Measurements from ENCODE around the gene ABI3BP.

DNA sequence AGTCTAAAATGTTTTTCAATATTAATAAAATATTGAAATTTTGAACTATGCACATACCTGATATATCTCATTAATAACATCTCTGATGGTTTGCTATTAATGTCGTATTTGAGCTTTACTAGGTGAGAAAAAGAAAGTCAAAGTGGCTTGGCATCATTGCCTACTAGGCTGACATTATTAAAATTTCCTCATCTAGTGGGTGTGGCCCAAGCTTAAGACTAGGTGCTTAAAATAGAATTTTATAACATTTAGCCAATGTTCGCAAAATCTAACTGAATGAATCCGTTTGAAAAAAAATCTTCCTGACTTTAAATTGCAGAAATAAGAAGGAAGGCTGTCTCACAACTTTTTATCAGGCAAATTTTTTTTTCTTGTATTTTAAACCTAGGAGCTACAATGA lies 46.1 kb downstream of the ABI3BP start:
- TF ChIP-seq, protein P1, sequence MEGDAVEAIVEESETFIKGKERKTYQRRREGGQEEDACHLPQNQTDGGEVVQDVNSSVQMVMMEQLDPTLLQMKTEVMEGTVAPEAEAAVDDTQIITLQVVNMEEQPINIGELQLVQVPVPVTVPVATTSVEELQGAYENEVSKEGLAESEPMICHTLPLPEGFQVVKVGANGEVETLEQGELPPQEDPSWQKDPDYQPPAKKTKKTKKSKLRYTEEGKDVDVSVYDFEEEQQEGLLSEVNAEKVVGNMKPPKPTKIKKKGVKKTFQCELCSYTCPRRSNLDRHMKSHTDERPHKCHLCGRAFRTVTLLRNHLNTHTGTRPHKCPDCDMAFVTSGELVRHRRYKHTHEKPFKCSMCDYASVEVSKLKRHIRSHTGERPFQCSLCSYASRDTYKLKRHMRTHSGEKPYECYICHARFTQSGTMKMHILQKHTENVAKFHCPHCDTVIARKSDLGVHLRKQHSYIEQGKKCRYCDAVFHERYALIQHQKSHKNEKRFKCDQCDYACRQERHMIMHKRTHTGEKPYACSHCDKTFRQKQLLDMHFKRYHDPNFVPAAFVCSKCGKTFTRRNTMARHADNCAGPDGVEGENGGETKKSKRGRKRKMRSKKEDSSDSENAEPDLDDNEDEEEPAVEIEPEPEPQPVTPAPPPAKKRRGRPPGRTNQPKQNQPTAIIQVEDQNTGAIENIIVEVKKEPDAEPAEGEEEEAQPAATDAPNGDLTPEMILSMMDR (IDR thresholded peaks at IDR 0.05), result no peak
- no peak for TF ChIP-seq POLR2AphosphoS5 (IDR thresholded peaks at IDR 0.05; ENCODE audit: insufficient read depth in 1 of 2, low read depth in 1 of 2)

Measured in vagina (tissue), 2 donors.